ENCODE data around the gene CHRND.

CHRND gene

GRCh38 chr2:232504438-232504837 lies 21.5 kb upstream of the CHRND start:
- FAIRE-seq = no peak

DNA sequence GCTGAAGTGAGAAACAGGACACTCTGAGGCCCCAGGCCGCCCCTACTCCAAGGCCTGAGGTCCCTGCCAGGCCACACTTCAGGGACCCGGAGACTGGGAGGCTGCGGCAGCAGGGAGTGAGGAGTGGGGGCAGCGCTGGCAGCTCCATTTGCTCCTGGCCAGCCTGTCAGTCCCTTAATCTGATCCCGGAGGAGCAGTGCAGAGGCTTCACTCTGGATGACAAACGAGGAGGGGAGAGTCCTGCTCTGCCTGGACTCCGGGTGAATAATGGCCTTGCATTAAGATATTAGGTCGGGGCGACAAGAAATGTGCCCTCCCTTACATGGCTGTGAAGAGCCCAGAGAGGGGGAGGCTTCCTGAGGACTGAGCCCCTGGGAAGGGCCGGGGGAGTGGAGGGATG lies 20.1 kb upstream of the CHRND start:
- FAIRE-seq = no peak

DNA sequence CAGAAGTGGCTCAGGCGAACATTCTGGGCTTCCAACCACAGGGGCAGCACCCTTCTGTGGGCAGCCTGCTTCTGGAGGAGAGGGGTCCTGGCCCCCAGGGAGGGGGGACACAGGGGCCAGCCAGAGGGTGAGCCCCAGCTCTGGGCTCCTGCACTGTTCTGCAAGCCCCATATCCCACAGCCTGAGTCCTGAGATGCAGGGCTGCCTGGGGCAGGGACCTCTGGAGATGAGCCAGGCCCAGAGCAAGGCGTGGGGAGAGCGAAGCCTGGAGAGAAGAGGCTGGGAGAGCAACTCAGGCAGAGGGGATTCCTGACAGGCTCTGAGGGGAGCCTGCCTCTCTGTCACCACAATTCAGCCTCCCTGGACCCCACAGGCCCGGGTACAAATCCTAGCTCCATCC lies 19.3 kb upstream of the CHRND start:
- no peak for FAIRE-seq

GRCh38 chr2:232508251-232508650 lies 17.7 kb upstream of the CHRND start:
- no peak for FAIRE-seq

GRCh38 chr2:232511336-232511890 lies 14.5 kb upstream of the CHRND start:
- no peak for FAIRE-seq

DNA sequence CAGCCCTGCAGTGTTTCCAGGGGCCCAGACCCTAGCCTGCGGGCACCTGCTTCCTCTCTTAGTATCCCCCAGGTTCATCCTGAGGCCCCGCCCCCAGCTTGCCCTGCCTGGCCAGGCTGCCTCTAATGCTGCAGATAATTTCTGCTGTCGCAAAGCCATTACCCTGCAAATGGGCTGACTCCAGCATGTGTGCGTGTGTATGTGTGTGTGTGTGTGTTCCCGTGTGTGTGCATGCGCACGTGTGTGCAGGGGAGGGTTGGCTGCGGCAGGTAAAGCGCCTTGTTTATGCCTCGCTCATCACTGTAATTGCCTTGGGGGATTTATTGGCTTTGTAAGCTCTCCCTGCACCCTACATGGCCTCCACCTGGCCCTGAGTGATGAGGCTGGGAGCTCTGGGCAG lies 13.4 kb upstream of the CHRND start:
- no peak for FAIRE-seq

DNA sequence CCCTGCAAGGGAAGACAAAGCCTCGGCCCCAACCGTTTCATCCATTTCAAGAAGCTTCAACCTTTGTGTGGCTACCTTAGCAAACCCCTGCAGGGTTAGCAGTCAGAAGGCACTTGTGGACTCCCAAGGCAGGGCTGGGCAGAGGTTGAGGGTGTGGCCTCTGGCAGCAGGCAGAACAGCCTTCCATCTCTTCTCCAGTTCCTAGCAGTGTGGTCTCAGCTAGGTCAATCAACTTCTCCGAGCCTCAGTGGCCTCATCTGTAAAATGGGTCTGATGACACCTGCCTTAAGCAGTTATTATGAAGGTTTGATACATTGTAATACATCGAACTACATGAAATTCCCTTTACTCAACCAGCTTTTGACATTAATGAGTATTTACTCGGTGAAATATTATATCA lies 12.6 kb upstream of the CHRND start:
- no peak for FAIRE-seq

GRCh38 chr2:232515639-232516038 lies 10.3 kb upstream of the CHRND start:
- FAIRE-seq = no peak

DNA sequence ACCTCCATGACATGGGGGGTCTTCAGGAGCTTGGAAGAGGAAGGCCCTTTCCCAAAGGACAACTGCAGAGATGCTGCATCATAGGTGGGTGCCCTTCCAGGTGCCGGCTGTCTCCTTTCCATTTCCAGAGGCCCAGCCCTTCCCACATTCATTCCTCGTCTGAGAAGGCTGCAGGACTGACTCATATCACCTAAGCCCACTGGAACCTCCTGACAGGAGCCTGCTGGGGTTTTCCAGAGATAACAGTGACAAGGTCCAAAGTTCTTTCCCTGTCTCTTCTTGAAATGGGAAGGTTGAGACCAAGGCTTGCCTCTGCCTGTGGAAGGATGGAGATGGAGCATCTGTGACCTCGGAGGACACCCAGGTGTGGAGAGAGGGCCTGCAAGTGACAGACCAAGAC lies 9.4 kb upstream of the CHRND start:
- FAIRE-seq = no peak

GRCh38 chr2:232518844-232519243 lies 7.1 kb upstream of the CHRND start:
- no peak for FAIRE-seq

- no peak for FAIRE-seq
Observed at GRCh38 chr2:232519581-232520438, 6.2 kb upstream of the CHRND start, which contains the start of gene PRSS56. Gene PRSS56, plus strand, starts transcription at chr2:232520388. Its CDS starts 211 bp downstream, at chr2:232520599.

DNA sequence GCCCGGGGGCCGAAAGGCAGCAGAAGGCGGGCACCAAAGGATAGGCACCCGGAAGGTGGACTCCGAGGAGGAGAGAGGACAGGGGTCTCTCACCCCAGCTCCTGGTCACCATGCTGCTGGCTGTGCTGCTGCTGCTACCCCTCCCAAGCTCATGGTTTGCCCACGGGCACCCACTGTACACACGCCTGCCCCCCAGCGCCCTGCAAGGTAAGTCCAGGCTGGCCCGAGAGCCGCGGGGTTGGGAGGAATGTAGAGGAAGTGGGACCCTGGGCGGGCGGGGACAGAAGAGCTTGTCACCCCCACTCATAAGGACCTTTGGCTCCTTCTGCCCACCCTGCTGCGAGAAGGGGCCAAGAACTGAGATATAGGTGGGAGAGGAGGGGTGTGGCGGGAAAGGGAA lies 5.5 kb upstream of the CHRND start:
- FAIRE-seq = no peak

DNA sequence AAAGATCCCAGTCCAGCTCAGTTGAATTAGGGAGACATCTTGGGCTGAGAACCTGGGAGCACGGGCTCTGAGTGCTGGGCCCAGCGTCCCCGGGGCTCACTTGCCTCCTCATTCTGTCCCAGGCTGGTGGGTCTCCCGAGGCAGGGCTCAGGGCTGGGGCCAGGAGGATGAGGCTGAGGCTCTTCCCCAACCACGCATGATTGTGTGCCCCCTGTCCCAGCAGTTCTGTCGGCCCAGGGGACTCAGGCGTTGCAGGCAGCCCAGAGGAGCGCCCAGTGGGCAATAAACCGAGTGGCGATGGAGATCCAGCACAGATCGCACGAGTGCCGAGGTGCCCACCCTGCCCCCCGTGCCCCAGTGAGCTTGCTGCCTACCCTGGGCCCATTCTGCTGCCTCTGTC lies 4.9 kb upstream of the CHRND start:
- FAIRE-seq = no peak

GRCh38 chr2:232521959-232522622 lies 3.9 kb upstream of the CHRND start:
- FAIRE-seq = no peak

- FAIRE-seq = no peak
Observed at GRCh38 chr2:232522623-232523401, 3.1 kb upstream of the CHRND start.

DNA sequence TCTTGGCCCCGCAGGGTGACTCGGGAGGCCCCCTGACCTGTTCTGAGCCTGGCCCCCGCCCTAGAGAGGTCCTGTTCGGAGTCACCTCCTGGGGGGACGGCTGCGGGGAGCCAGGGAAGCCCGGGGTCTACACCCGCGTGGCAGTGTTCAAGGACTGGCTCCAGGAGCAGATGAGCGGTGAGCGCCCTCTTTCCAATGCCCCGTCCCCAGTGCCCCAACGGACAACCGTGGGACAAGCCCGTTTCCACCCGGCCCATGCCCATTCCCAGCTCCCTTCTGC lies 2.6 kb upstream of the CHRND start:
- no peak for FAIRE-seq

GRCh38 chr2:232523682-232524597 lies 2.0 kb upstream of the CHRND start:
- no peak for FAIRE-seq

DNA sequence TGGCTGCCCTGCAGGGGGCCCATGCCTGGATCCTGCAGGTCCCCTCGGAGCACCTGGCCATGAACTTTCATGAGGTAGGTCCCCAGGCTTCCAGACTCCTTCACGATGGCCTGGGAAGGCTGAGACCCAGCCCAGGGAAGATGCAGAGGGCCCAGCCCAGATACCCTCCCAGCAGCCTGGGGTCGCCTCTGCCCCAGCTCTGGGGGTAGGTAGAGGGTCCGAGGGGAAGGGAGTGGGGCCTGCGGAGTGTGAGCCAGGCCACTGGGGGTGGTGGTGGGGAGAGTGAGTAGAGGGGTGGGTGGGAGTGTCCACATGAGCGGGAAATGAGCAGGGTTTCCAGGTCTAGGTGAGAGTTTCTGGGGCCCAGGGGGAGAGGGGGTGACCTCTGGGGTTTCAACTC lies 1.2 kb upstream of the CHRND start:
- no peak for FAIRE-seq

GRCh38 chr2:232525199-232525598 lies 761 bp upstream of the CHRND start:
- FAIRE-seq = no peak

DNA sequence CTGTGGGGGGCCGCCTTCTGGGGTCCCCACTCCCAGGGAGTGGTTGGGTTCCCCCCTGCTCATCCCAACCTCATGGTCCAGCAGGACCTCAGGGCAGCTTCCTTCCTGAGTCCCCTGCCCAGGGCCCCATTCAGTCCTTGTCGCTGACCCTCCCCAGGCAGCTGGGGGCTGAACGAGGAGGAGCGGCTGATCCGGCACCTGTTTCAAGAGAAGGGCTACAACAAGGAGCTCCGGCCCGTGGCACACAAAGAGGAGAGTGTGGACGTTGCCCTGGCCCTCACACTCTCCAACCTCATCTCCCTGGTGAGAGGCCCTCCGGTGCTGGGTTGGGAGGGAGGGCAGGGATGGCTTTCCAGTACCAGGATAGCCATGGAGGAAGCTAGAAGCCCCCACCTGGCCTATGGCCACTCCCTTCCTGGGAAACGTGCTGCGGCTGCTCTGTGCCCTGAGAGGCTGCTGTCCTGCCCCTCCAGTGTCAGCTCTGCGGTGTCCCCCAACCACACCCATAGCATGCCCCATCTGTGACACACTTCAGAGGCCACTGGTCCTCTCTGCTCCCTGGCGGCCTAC lies 497 bp downstream of the CHRND start:
- no peak for FAIRE-seq

- no peak for FAIRE-seq
Observed at GRCh38 chr2:232527905-232528470, 2.0 kb downstream of the CHRND start.

Data from colon (tissue), 2 donors.